H1 (cell line): Measurements from ENCODE around the gene KLHL3. TPM values are rescaled to one million over a fixed set of nuclear protein-coding genes. Genes with fewer than 3 reads are reported as not detected.

Experiments
- CTCF ChIA-PET: fragments of 300-600 bp; sonication (Branson Sonifier 250); formaldehyde crosslinking; loops from one replicate; lab custom pipeline; 2021; ENCODE audit not compliant: partially characterized antibody; lab: Charles Lee
- POLR2A ChIA-PET: fragments of 300-600 bp; sonication (Branson Sonifier 250); formaldehyde crosslinking; loops from one replicate; lab custom pipeline; 2021; ENCODE audit warnings: inconsistent platforms; ENCODE audit not compliant: partially characterized antibody; lab: Charles Lee
- DNase-seq, 2 experiments: peaks; one replicate each; pipeline versions ENCODE4 v3.0.0 to v3.0.0-alpha.2; 2010 to 2022; ENCODE audit warnings: low spot score in 2 of 2, low read depth in 1 of 2, mixed read lengths in 1 of 2
- FAIRE-seq: peaks from 2 replicates; lab custom pipeline; 2011; peaks lifted over from hg19 to GRCh38; lab: Jason Lieb, UNC
- H2AFZ ChIP-seq: 2 replicates; pipeline ENCODE4 v1.8.1; 2012; ENCODE audit warnings: low read length, inconsistent platforms
- H2AK5ac ChIP-seq: 2 replicates; pipeline ENCODE4 v1.6.1; 2013; ENCODE audit warnings: low read depth, low read length
- H2BK120ac ChIP-seq: replicated peaks from 2 replicates; pipeline ENCODE3; 2013; ENCODE audit warnings: low read depth, low read length, inconsistent platforms
- H2BK12ac ChIP-seq: 2 replicates; pipeline ENCODE4 v1.6.1; 2013; ENCODE audit warnings: low read depth, low read length
- H2BK15ac ChIP-seq: 2 replicates; pipeline ENCODE4 v1.6.1; 2013; ENCODE audit warnings: low read length
- H2BK20ac ChIP-seq: 2 replicates; pipeline ENCODE4 v1.6.1; 2013; ENCODE audit warnings: low read length
- H2BK5ac ChIP-seq: 2 replicates; pipeline ENCODE4 v1.6.1; 2013; ENCODE audit warnings: low read depth, low read length
- H3K14ac ChIP-seq: 2 replicates; pipeline ENCODE4 v1.6.1; 2013; ENCODE audit warnings: inconsistent platforms; ENCODE audit not compliant: insufficient read length
- H3K18ac ChIP-seq: 2 replicates; pipeline ENCODE4 v1.6.1; 2013; ENCODE audit warnings: low read length; ENCODE audit errors: extremely low read depth
- H3K23ac ChIP-seq: 2 replicates; pipeline ENCODE4 v1.6.1; 2013; ENCODE audit warnings: inconsistent platforms; ENCODE audit not compliant: insufficient read length
- H3K23me2 ChIP-seq: 2 replicates; pipeline ENCODE4 v1.6.1; 2013; ENCODE audit warnings: low read depth, low read length
- H3K27ac ChIP-seq: 2 replicates; pipeline ENCODE4 v1.6.1; 2011; ENCODE audit warnings: low read depth, low read length, inconsistent platforms
- H3K27me3 ChIP-seq, 4 experiments: replicated peaks in 1 of 4; 1 replicate in 1 of 4; 2 replicates in 3 of 4; pipeline versions ENCODE4 v1.6.1 to v1.8.1; 2011 to 2013; ENCODE audit warnings: low read length in 3 of 4, mild to moderate bottlenecking in 3 of 4, inconsistent platforms in 2 of 4, mixed read lengths in 2 of 4, moderate library complexity in 1 of 4; ENCODE audit not compliant: control insufficient read depth in 3 of 4, insufficient read depth in 3 of 4; ENCODE audit errors: extremely low read depth in 1 of 4
- H3K36me3 ChIP-seq, 4 experiments: 2 replicates each; pipeline versions ENCODE4 v1.6.1 to v1.8.1; 2011 to 2013; ENCODE audit warnings: mild to moderate bottlenecking in 4 of 4, low read length in 3 of 4, moderate library complexity in 2 of 4, control low read depth in 1 of 4, inconsistent platforms in 1 of 4; ENCODE audit not compliant: insufficient read depth in 4 of 4, control insufficient read depth in 2 of 4
- H3K4ac ChIP-seq: replicated peaks from 2 replicates; pipeline ENCODE3; 2013; ENCODE audit warnings: low read length, low read depth, mixed read lengths, inconsistent platforms; ENCODE audit not compliant: insufficient read length
- H3K4me1 ChIP-seq, 4 experiments: replicated peaks in 1 of 4; 1 replicate in 1 of 4; 2 replicates in 3 of 4; pipeline versions ENCODE4 v1.6.1 to v1.8.1; 2011 to 2013; ENCODE audit warnings: low read length in 3 of 4, inconsistent platforms in 2 of 4, mixed read lengths in 1 of 4; ENCODE audit not compliant: insufficient read depth in 4 of 4, control insufficient read depth in 3 of 4
- H3K4me2 ChIP-seq, 2 experiments: 2 replicates each; pipeline versions ENCODE4 v1.6.1 to v1.8.1; 2011 to 2013; ENCODE audit warnings: low read depth in 2 of 2, low read length in 2 of 2, control low read depth in 1 of 2, inconsistent platforms in 1 of 2, mild to moderate bottlenecking in 1 of 2; ENCODE audit not compliant: insufficient read depth in 1 of 2
- H3K4me3 ChIP-seq, 4 experiments: fragments of 200-600, 300-600 bp in 1 of 4; sonication (generic), shearing (Covaris generic), sonication (Bioruptor Twin) in 1 of 4; 2 replicates each; pipeline versions ENCODE4 v1.5.1 to v1.8.1; 2011 to 2016; ENCODE audit warnings: low read length in 4 of 4, low read depth in 3 of 4, control low read depth in 2 of 4, inconsistent platforms in 2 of 4, mild to moderate bottlenecking in 2 of 4, mixed read lengths in 1 of 4, moderate library complexity in 1 of 4; ENCODE audit not compliant: insufficient read depth in 2 of 4; ENCODE audit errors: extremely low read depth in 1 of 4
- H3K56ac ChIP-seq: replicated peaks from 2 replicates; pipeline ENCODE3; 2013; ENCODE audit warnings: low read depth, mild to moderate bottlenecking, mixed read lengths, low read length, inconsistent platforms; ENCODE audit not compliant: insufficient read length
- H3K79me1 ChIP-seq: 2 replicates; pipeline ENCODE4 v1.6.1; 2013; ENCODE audit warnings: low read depth, low read length, control low read depth
- H3K79me2 ChIP-seq, 2 experiments: 2 replicates each; pipeline versions ENCODE4 v1.6.1 to v1.8.1; 2012 to 2013; ENCODE audit warnings: low read length in 2 of 2, mild to moderate bottlenecking in 2 of 2, inconsistent platforms in 1 of 2; ENCODE audit not compliant: insufficient read depth in 2 of 2, control insufficient read depth in 1 of 2
- H3K9ac ChIP-seq, 4 experiments: replicated peaks in 1 of 4; 1 replicate in 1 of 4; 2 replicates in 3 of 4; pipeline versions ENCODE4 v1.6.1 to v1.8.1; 2011 to 2013; ENCODE audit warnings: low read depth in 3 of 4, low read length in 3 of 4, control low read depth in 2 of 4, mild to moderate bottlenecking in 2 of 4, moderate library complexity in 2 of 4, inconsistent platforms in 1 of 4; ENCODE audit errors: extremely low read depth in 1 of 4
- H3K9me3 ChIP-seq, 2 experiments: 2 replicates each; pipeline versions ENCODE4 v1.6.1 to v1.8.1; 2012 to 2013; ENCODE audit warnings: mild to moderate bottlenecking in 2 of 2, moderate library complexity in 2 of 2, control low read depth in 1 of 2, inconsistent platforms in 1 of 2, low read depth in 1 of 2, low read length in 1 of 2, mixed read lengths in 1 of 2; ENCODE audit not compliant: insufficient read depth in 2 of 2
- H4K20me1 ChIP-seq, 2 experiments: replicated peaks in 1 of 2; 2 replicates each; pipeline versions ENCODE3 to v1.8.1; 2011 to 2013; ENCODE audit warnings: inconsistent platforms in 2 of 2, low read length in 2 of 2, mild to moderate bottlenecking in 1 of 2; ENCODE audit not compliant: insufficient read depth in 2 of 2, control insufficient read depth in 1 of 2
- H4K5ac ChIP-seq: 2 replicates; pipeline ENCODE4 v1.6.1; 2013; ENCODE audit warnings: low read length, low read depth, mixed read lengths, inconsistent platforms; ENCODE audit not compliant: insufficient read length
- H4K8ac ChIP-seq: 2 replicates; pipeline ENCODE4 v1.8.0; 2013; ENCODE audit warnings: mild to moderate bottlenecking, moderate library complexity, low read length, inconsistent platforms; ENCODE audit not compliant: insufficient read depth; ENCODE audit errors: extremely low read depth
- H4K91ac ChIP-seq: replicated peaks from 2 replicates; pipeline ENCODE3; 2013; ENCODE audit warnings: low read length, mixed read lengths, inconsistent platforms; ENCODE audit not compliant: insufficient read length
- CHD1 ChIP-seq: IDR thresholded peaks from 2 replicates; pipeline ENCODE4 v1.6.1; 2012; ENCODE audit warnings: low read depth, low read length, improper control_type of control experiment
- CTBP2 ChIP-seq: IDR thresholded peaks from 2 replicates; pipeline ENCODE4 v1.7.0; 2011; ENCODE audit warnings: borderline replicate concordance, mild to moderate bottlenecking, moderate library complexity, mixed read lengths, low read length; ENCODE audit not compliant: insufficient read depth, insufficient read length
- GTF2F1 ChIP-seq: IDR thresholded peaks from 2 replicates; pipeline ENCODE4 v1.6.1; 2012; ENCODE audit warnings: low read depth, low read length, improper control_type of control experiment, borderline replicate concordance
- HDAC6 ChIP-seq: IDR thresholded peaks from one replicate; pipeline ENCODE4 v1.7.1; 2012; ENCODE audit warnings: low read depth, mild to moderate bottlenecking, inconsistent platforms, low read length, moderate library complexity
- JUN ChIP-seq: IDR thresholded peaks from 2 replicates; pipeline ENCODE4 v1.6.1; 2011; ENCODE audit warnings: low read depth, mild to moderate bottlenecking, improper control_type of control experiment, low read length
- MAFK ChIP-seq: IDR thresholded peaks from 2 replicates; pipeline ENCODE4 v1.6.1; 2012; ENCODE audit warnings: low read depth, mild to moderate bottlenecking, improper control_type of control experiment, low read length
- RAD21 ChIP-seq, 2 experiments: IDR thresholded peaks in 1 of 2; conservative IDR thresholded peaks in 1 of 2; 2 replicates each; pipeline ENCODE4 v1.6.1; 2011; ENCODE audit warnings: low read depth in 2 of 2, low read length in 2 of 2, improper control_type of control experiment in 1 of 2, inconsistent platforms in 1 of 2, mild to moderate bottlenecking in 1 of 2, moderate library complexity in 1 of 2
- WGBS, 2 experiments: shearing (Covaris generic) in 1 of 2; methylation state at CpG; one replicate each; pipeline versions ENCODE4 v1.1.6 to v1.1.7; 2013 to 2015; ENCODE audit warnings: low lambda C conversion rate in 2 of 2, mixed read lengths in 2 of 2, inconsistent platforms in 1 of 2, low coverage in 1 of 2, missing lambda C conversion rate in 1 of 2; ENCODE audit not compliant: insufficient replicate concordance in 2 of 2, insufficient coverage in 1 of 2, insufficient read length in 1 of 2; ENCODE audit errors: extremely low coverage in 1 of 2, missing lambda C conversion rate in 1 of 2; 5-methylcytosine and 5-hydroxymethylcytosine counted together
- polyA plus RNA-seq, 7 experiments: library from polyadenylated mRNA; depleted of rRNA in 3 of 7; stranded (reverse) in 5 of 7; unstranded in 2 of 7; fragments of >200 nt in 5 of 7; fragments of 200-250 nt in 2 of 7; gene quantifications; 1 replicate in 5 of 7; 2 replicates in 1 of 7; 4 replicates in 1 of 7; pipeline versions ENCODE4 v1.2.1 to v1.2.3, GENCODE V29; 2011 to 2013; ENCODE audit warnings: missing spikeins in 2 of 7, mixed read lengths in 2 of 7
- total RNA-seq: library from RNA; stranded (reverse); fragmentation: NEBNext Ultra II Directional; extraction: Animal tissue kit (Norgen Biotek cat#: 25700); gene quantifications from 2 replicates; pipeline ENCODE4 v1.2.1, GENCODE V29; 2021
- TF ChIP-seq, protein P1 (sequence below): IDR thresholded peaks from 2 replicates; pipeline ENCODE4 v1.6.1; 2012; ENCODE audit warnings: inconsistent platforms

Gene KLHL3
- total and polyA plus RNA-seq, 2 of the 8 experiments (the other 6 are each of a cell fraction or from before 2014, with no cell fraction given), result 7.4 to 13.7 TPM

DNA sequence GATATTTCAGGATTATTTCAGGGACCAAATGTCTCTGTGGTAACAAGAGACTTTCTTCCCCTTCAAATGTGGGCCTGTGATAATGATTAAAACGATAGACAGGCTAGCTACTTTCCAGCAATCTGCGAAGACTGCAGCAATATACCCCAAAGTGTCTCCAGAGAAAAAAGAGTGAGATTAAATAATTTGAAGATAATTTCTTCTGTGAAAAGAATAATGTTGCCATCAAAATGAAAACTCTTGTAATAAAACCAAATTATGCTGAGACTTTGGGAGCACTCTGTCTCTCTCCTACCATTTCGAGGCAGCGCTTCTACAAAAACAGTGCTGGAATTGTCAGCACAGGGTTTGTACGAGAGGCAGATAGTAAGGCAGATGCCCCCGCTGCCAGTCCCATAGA lies 132.5 kb downstream of the KLHL3 start:
- peaks cover 0 to 4% (median 0%) of the 10 kb centered on the region in 4 experiments; a peak in 2 of 7 replicates for H3K4me1 ChIP-seq
- H2BK120ac ChIP-seq, result no peak overlapping the region
- H2BK5ac ChIP-seq, result no peak overlapping the region
- no peak overlapping the region for H2BK15ac ChIP-seq
- no peak overlapping the region for H3K56ac ChIP-seq
- H3K79me2 ChIP-seq, result no peaks in the 10 kb centered on the region
- H3K36me3 ChIP-seq, result no peaks in the 10 kb centered on the region
- H2AK5ac ChIP-seq, result no peak overlapping the region
- no peak overlapping the region for H3K4me2 ChIP-seq
- H2AFZ ChIP-seq, result no peak overlapping the region
- no peak overlapping the region for H4K8ac ChIP-seq
- DNase-seq (no peak), FAIRE-seq (no peak)
- no peaks in the 10 kb centered on the region for H3K9me3 ChIP-seq
- no peak overlapping the region for H2BK20ac ChIP-seq
- H4K5ac ChIP-seq, result no peak overlapping the region
- CTCF ChIA-PET, result interaction anchor here (0.7 to 2.1 kb wide), 4 partner anchors 9 to 283 kb away, joined by 3 to 6 read pairs (median 3); no protein-coding TSS in a partner anchor
- no peak overlapping the region for H3K18ac ChIP-seq
- TF ChIP-seq HDAC6 (no peak), JUN (no peak), MAFK (no peak), RAD21 (IDR thresholded peaks at IDR 0.05 in 1 of 2, conservative IDR thresholded peaks at IDR 0.05 in 1 of 2; ENCODE audit: low read depth in 2 of 2, low read length in 2 of 2) (no peak), GTF2F1 (no peak), CTBP2 (no peak), CHD1 (no peak)
- TF ChIP-seq, protein P1, sequence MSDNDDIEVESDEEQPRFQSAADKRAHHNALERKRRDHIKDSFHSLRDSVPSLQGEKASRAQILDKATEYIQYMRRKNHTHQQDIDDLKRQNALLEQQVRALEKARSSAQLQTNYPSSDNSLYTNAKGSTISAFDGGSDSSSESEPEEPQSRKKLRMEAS, result no peak
- TF ChIP-seq, all 59 proteins: peak for 0
- no peak overlapping the region for H3K4me3 ChIP-seq
- H3K27me3 ChIP-seq, result no peaks in the 10 kb centered on the region
- H3K79me1 ChIP-seq, result no peaks in the 10 kb centered on the region
- 95% methylated on average over 6 of the region's 6 CpGs; no CpG with 5 or more reads in 1 of the 2 experiments for WGBS, 2 experiments
- H3K27ac ChIP-seq, result no peak overlapping the region
- no peak overlapping the region for H2BK12ac ChIP-seq
- no peak overlapping the region for H3K9ac ChIP-seq
- no peak overlapping the region for H3K23ac ChIP-seq
- H3K4ac ChIP-seq, result no peak overlapping the region
- H3K23me2 ChIP-seq, result no peaks in the 10 kb centered on the region
- no peak overlapping the region for H3K14ac ChIP-seq
- POLR2A ChIA-PET, result no interaction called here
- no peaks in the 10 kb centered on the region for H4K20me1 ChIP-seq
- H4K91ac ChIP-seq, result no peak overlapping the region
